Osteoblast (primary cell): ENCODE data around the gene MYNN. TPM values are rescaled to one million over a fixed set of nuclear protein-coding genes. Genes with fewer than 3 reads are reported as not detected.

ENCODE experiments used
- DNase-seq: peaks from one replicate; pipeline ENCODE4 v3.0.0; 2011; ENCODE audit warnings: low spot score, mixed read lengths; ENCODE audit not compliant: insufficient read length; ENCODE audit errors: missing footprints
- H2AFZ ChIP-seq: 2 replicates; pipeline ENCODE4 v1.6.0; 2011; ENCODE audit warnings: mild to moderate bottlenecking, low read length
- H3K27ac ChIP-seq: 2 replicates; pipeline ENCODE4 v1.5.1; 2011; ENCODE audit warnings: mild to moderate bottlenecking, low read depth, low read length, moderate library complexity
- H3K27me3 ChIP-seq: 2 replicates; pipeline ENCODE4 v1.6.0; 2012; ENCODE audit warnings: mild to moderate bottlenecking, control low read depth, inconsistent platforms, low read length, moderate library complexity; ENCODE audit not compliant: insufficient read depth
- H3K36me3 ChIP-seq: 2 replicates; pipeline ENCODE4 v1.5.1; 2011; ENCODE audit warnings: mild to moderate bottlenecking, low read length, control low read depth, moderate library complexity; ENCODE audit not compliant: insufficient read depth
- H3K4me1 ChIP-seq: 2 replicates; pipeline ENCODE4 v1.5.1; 2011; ENCODE audit warnings: mild to moderate bottlenecking, low read length, control low read depth, moderate library complexity; ENCODE audit not compliant: insufficient read depth
- H3K4me2 ChIP-seq: 2 replicates; pipeline ENCODE4 v1.6.0; 2011; ENCODE audit warnings: mild to moderate bottlenecking, low read length; ENCODE audit not compliant: insufficient read depth
- H3K4me3 ChIP-seq: fragments of 200-600 bp; sonication (generic); 3 replicates; pipeline ENCODE4 v1.5.1; 2012; ENCODE audit warnings: mild to moderate bottlenecking, low read length, inconsistent platforms; ENCODE audit not compliant: insufficient read depth
- H3K79me2 ChIP-seq: 2 replicates; pipeline ENCODE4 v1.6.0; 2012; ENCODE audit warnings: mild to moderate bottlenecking, low read length, control low read depth, inconsistent platforms; ENCODE audit not compliant: insufficient read depth
- H3K9me3 ChIP-seq: 2 replicates; pipeline ENCODE4 v1.5.1; 2011; ENCODE audit warnings: low read depth, low read length, control low read depth
- H4K20me1 ChIP-seq: 2 replicates; pipeline ENCODE4 v1.6.0; 2012; ENCODE audit warnings: mild to moderate bottlenecking, low read length, control low read depth; ENCODE audit not compliant: insufficient read depth
- total RNA-seq: library from RNA; depleted of rRNA; stranded (reverse); fragments of >200 nt; gene quantifications from 2 replicates; pipeline ENCODE4 v1.2.3, GENCODE V29; 2012
- TF ChIP-seq, protein P1 (sequence below): IDR thresholded peaks from 2 replicates; pipeline ENCODE4 v1.5.1; 2011; ENCODE audit warnings: mild to moderate bottlenecking, low read depth, low read length, moderate library complexity; ENCODE audit errors: extremely low read depth

Gene MYNN
- total RNA-seq, 1 donor, result 22.1 TPM

DNA sequence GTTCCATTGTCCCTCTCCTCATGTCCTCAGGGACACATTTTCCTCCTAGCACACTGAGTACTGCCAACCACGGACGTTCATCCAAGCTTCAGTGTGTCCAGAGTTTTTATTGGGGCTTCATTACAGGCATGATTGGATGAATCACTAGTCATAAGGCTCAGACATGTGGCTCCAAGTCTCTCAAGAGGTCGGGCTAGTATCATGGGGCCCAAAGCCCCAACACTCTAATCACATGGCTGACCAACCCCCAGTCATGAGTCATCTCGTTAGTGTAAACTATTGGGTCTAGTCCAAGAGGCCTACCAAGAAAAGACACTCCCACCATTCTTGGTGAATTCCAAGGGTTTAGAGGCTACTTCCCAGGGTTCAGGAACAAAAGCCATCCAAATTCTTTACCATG, 12.7 kb upstream of the MYNN start:
- H3K4me3 ChIP-seq, result no peak overlapping the region
- TF ChIP-seq, protein P1, sequence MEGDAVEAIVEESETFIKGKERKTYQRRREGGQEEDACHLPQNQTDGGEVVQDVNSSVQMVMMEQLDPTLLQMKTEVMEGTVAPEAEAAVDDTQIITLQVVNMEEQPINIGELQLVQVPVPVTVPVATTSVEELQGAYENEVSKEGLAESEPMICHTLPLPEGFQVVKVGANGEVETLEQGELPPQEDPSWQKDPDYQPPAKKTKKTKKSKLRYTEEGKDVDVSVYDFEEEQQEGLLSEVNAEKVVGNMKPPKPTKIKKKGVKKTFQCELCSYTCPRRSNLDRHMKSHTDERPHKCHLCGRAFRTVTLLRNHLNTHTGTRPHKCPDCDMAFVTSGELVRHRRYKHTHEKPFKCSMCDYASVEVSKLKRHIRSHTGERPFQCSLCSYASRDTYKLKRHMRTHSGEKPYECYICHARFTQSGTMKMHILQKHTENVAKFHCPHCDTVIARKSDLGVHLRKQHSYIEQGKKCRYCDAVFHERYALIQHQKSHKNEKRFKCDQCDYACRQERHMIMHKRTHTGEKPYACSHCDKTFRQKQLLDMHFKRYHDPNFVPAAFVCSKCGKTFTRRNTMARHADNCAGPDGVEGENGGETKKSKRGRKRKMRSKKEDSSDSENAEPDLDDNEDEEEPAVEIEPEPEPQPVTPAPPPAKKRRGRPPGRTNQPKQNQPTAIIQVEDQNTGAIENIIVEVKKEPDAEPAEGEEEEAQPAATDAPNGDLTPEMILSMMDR, result no peak
- no peak for DNase-seq
- H2AFZ ChIP-seq, result peak overlapping the region; percentile 20
- peaks cover 11% of the 10 kb centered on the region for H3K4me1 ChIP-seq
- H3K4me2 ChIP-seq, result no peak overlapping the region
- no peaks in the 10 kb centered on the region for H4K20me1 ChIP-seq
- H3K36me3 ChIP-seq, result no peaks in the 10 kb centered on the region
- H3K27ac ChIP-seq, result no peak overlapping the region
- no peaks in the 10 kb centered on the region for H3K79me2 ChIP-seq
- no peaks in the 10 kb centered on the region for H3K9me3 ChIP-seq
- peaks cover 5% of the 10 kb centered on the region for H3K27me3 ChIP-seq

DNA sequence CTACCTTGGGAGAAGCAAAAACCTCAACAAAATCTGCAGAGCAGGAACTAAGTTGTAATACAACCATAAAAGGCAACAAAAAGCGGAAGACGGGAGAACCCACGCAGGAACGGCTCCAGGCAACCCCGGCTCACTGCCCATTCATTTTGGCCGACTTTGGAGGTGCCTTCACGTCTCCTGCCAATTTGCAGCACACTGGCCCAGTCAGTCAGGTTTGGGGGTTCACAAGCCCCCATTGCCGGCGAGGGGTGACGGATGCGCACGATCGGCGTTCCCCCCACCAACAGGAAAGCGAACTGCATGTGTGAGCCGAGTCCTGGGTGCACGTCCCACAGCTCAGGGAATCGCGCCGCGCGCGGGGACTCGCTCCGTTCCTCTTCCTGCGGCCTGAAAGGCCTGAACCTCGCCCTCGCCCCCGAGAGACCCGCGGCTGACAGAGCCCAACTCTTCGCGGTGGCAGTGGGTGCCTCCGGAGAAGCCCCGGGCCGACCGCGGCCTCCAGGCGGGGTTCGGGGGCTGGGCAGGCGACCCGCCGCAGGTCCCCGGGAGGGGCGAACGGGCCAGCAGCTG, 8.8 kb upstream of the MYNN start:
- Histone ChIP-seq H3K4me3 (peak overlapping the region; percentile 94), H3K9me3 (no peaks in the 10 kb centered on the region), H3K36me3 (no peaks in the 10 kb centered on the region), H4K20me1 (no peaks in the 10 kb centered on the region), H3K4me1 (peaks cover 11% of the 10 kb centered on the region), H3K27ac (peak overlapping the region; percentile 85), H3K4me2 (peak overlapping the region; percentile 94), H2AFZ (peak overlapping the region; percentile 86), H3K79me2 (no peaks in the 10 kb centered on the region), H3K27me3 (no peaks in the 10 kb centered on the region)
- TF ChIP-seq, protein P1, result no peak
- DNase-seq, result peak; percentile 77

DNA sequence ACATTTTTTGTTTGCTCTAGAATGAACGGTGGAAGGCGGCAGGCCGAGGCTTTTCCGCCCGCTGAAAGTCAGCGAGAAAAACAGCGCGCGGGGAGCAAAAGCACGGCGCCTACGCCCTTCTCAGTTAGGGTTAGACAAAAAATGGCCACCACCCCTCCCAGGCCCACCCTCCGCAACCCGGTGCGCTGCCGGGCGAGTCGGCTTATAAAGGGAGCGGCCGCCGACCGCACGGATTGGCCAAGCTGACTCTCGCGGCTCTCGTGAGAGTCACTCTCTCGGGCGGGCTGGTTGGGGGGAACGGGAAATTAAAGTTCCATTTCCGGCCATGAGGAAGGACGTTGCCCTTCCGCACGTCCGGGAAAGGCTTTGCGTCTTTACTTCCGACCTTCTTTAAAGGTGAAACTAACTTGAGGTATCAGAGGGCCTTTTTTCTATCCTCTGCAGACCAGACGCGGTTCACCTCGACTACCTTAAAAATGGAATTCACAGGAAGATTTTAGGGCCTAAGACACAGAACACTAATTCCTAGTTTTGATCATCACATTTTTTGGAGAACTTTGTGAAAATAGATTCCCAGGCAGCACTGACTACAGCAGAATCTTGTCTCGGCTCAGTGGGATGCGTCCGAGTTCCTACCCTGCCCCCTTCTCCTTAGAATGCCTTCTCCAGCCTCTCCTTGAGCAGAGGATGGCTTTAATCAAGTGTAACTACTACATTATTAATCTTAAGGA, 8.1 kb upstream of the MYNN start, which contains the start of gene TERC:
TSS of gene TERC (minus strand) at position 179 of the 731 bp plus-strand sequence.
- Histone ChIP-seq H3K9me3 (no peaks in the 10 kb centered on the region), H2AFZ (peak within 1 kb of the TSS; percentile 96), H3K4me3 (peak within 1 kb of the TSS; percentile 94), H3K4me1 (peaks cover 9% of the 10 kb centered on the region), H3K4me2 (peak within 1 kb of the TSS; percentile 94), H3K36me3 (no peaks in the 10 kb centered on the region), H3K27me3 (no peaks in the 10 kb centered on the region), H3K27ac (peak within 1 kb of the TSS; percentile 85), H4K20me1 (no peaks in the 10 kb centered on the region), H3K79me2 (no peaks in the 10 kb centered on the region)
- DNase-seq, result peak; percentile 97
- TF ChIP-seq, protein P1, result no peak
